ENCODE data around the gene TMC7.
"Not testable (repeated sequence)": the region's sequence is repeated elsewhere in the genome, so short reads cannot be mapped to it uniquely, and the experiment has no call there.

- TF ChIP-seq CTCF (conservative IDR thresholded peaks at IDR 0.05); EZH2 (IDR thresholded peaks at IDR 0.05; ENCODE audit: low read depth): not testable (repeated sequence)
Observed at GRCh38 chr16:18995406-18995805, 11.7 kb downstream of the TMC7 start.

Measured in PC-9 (cell line).